ENCODE data around the gene ABT1. TPM values are rescaled to one million over a fixed set of nuclear protein-coding genes. Genes with fewer than 3 reads are reported as not detected.
A peak's percentile ranks its signal among the peaks of the same experiment; 100 is the strongest.
"Not testable (repeated sequence)": the region's sequence is repeated elsewhere in the genome, so short reads cannot be mapped to it uniquely, and the experiment has no call there.

Gene ABT1
- total RNA-seq, 1 experiment from 2014 or later: 21.6 TPM

DNA sequence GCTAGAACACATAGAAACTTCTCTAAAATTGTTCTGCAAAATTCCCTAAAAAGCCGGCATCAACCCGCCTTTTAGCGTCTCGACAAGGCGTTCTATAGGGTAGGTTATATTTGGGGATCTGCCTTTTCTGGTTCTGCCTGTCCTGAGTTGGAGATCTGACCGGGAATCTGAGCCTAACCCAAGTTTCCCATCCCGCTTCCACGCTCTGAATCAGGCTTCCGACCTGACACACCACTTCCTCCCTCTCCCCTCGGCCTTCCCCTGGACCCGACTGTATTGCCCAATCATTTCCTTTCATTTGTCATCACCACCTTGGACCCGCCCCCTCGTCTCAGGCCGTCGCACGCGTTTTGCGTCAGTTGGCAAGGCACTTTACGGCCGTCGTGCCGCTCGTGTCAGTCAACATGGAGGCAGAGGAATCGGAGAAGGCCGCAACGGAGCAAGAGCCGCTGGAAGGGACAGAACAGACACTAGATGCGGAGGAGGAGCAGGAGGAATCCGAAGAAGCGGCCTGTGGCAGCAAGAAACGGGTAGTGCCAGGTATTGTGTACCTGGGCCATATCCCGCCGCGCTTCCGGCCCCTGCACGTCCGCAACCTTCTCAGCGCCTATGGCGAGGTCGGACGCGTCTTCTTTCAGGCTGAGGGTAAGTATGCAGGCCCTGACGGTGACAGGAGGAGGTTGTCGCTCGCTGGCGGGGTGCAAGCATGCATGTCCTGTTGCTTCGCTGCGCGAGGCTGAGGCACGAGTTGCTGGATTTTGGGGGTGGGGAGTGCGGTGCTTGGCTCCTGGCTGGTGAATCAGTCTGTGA, at the start of gene ABT1 (continued):
- TF ChIP-seq, protein P1, sequence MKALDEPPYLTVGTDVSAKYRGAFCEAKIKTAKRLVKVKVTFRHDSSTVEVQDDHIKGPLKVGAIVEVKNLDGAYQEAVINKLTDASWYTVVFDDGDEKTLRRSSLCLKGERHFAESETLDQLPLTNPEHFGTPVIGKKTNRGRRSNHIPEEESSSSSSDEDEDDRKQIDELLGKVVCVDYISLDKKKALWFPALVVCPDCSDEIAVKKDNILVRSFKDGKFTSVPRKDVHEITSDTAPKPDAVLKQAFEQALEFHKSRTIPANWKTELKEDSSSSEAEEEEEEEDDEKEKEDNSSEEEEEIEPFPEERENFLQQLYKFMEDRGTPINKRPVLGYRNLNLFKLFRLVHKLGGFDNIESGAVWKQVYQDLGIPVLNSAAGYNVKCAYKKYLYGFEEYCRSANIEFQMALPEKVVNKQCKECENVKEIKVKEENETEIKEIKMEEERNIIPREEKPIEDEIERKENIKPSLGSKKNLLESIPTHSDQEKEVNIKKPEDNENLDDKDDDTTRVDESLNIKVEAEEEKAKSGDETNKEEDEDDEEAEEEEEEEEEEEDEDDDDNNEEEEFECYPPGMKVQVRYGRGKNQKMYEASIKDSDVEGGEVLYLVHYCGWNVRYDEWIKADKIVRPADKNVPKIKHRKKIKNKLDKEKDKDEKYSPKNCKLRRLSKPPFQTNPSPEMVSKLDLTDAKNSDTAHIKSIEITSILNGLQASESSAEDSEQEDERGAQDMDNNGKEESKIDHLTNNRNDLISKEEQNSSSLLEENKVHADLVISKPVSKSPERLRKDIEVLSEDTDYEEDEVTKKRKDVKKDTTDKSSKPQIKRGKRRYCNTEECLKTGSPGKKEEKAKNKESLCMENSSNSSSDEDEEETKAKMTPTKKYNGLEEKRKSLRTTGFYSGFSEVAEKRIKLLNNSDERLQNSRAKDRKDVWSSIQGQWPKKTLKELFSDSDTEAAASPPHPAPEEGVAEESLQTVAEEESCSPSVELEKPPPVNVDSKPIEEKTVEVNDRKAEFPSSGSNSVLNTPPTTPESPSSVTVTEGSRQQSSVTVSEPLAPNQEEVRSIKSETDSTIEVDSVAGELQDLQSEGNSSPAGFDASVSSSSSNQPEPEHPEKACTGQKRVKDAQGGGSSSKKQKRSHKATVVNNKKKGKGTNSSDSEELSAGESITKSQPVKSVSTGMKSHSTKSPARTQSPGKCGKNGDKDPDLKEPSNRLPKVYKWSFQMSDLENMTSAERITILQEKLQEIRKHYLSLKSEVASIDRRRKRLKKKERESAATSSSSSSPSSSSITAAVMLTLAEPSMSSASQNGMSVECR (CRISPR knock-in tag; IDR thresholded peaks at IDR 0.05; ENCODE audit: borderline replicate concordance): peak; percentile 79; the same call in 1 of the 2 replicates
- TF ChIP-seq ZNF416 (CRISPR knock-in tag; IDR thresholded peaks at IDR 0.05): no peak
- no peak for TF ChIP-seq ESRRA (CRISPR knock-in tag; IDR thresholded peaks at IDR 0.05; ENCODE audit: borderline replicate concordance)
- TF ChIP-seq, protein P2, sequence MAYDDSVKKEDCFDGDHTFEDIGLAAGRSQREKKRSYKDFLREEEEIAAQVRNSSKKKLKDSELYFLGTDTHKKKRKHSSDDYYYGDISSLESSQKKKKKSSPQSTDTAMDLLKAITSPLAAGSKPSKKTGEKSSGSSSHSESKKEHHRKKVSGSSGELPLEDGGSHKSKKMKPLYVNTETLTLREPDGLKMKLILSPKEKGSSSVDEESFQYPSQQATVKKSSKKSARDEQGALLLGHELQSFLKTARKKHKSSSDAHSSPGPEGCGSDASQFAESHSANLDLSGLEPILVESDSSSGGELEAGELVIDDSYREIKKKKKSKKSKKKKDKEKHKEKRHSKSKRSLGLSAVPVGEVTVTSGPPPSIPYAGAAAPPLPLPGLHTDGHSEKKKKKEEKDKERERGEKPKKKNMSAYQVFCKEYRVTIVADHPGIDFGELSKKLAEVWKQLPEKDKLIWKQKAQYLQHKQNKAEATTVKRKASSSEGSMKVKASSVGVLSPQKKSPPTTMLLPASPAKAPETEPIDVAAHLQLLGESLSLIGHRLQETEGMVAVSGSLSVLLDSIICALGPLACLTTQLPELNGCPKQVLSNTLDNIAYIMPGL (CRISPR knock-in tag; IDR thresholded peaks at IDR 0.05): peak; percentile 86; the same call in 1 of the 2 replicates
- TF ChIP-seq ZNF232 (CRISPR knock-in tag; IDR thresholded peaks at IDR 0.05): peak; percentile 90
- peak; percentile 100 for TF ChIP-seq ZNF121 (CRISPR knock-in tag; IDR thresholded peaks at IDR 0.05)
- TF ChIP-seq, protein P3, sequence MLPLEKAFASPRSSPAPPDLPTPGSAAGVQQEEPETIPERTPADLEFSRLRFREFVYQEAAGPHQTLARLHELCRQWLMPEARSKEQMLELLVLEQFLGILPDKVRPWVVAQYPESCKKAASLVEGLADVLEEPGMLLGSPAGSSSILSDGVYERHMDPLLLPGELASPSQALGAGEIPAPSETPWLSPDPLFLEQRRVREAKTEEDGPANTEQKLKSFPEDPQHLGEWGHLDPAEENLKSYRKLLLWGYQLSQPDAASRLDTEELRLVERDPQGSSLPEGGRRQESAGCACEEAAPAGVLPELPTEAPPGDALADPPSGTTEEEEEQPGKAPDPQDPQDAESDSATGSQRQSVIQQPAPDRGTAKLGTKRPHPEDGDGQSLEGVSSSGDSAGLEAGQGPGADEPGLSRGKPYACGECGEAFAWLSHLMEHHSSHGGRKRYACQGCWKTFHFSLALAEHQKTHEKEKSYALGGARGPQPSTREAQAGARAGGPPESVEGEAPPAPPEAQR (CRISPR knock-in tag; IDR thresholded peaks at IDR 0.05): no peak
- no peak for TF ChIP-seq CBFB (CRISPR knock-in tag; IDR thresholded peaks at IDR 0.05; ENCODE audit: low read depth)
- TF ChIP-seq NR3C1 (CRISPR knock-in tag; conservative IDR thresholded peaks at IDR 0.05; ENCODE audit: low read depth): no peak
- no peak for TF ChIP-seq ZNF219 (CRISPR knock-in tag; IDR thresholded peaks at IDR 0.05; ENCODE audit: borderline replicate concordance)
- TF ChIP-seq ZNF138 (CRISPR knock-in tag; conservative IDR thresholded peaks at IDR 0.05): no peak

DNA sequence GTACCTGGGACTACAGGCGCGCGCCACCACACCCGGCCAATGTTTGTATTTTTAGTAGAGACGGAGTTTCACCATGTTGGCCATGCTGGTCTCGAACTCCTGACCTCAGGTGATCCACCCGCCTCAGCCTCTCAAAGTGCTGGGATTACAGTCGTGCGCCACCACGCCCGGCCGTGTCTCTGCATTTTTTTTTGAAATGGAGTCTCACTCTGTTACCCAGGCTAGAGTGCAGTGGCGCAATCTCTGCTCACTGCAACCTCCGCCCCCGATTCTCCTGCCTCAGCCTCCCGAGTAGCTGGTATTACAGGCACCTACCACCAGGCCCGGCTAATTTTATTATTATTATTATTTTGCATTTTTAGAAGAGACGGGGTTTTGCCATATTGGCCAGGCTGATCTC, 49.4 kb upstream of the ABT1 start:
- Mint-ChIP-seq H3K4me1 (peaks cover 17% of the 10 kb centered on the region), H3K36me3 (peaks cover 24% of the 10 kb centered on the region)
- not testable (repeated sequence) for H3K4me3 Mint-ChIP-seq; DNase-seq (ENCODE audit: low spot score); H3K9me3 Mint-ChIP-seq; H3K27ac Mint-ChIP-seq; H3K27me3 Mint-ChIP-seq (ENCODE audit: low read depth); ATAC-seq
- ChIA-PET CTCF (interaction anchor here (2.4 kb wide), 1 partner anchor 206 kb away, joined by 6 read pairs; no protein-coding TSS in a partner anchor), POLR2A (interaction anchor here (1.1 kb wide), 1 partner anchor 9 kb away, joined by 4 read pairs; the partner anchor contains the start of gene HMGN4)

DNA sequence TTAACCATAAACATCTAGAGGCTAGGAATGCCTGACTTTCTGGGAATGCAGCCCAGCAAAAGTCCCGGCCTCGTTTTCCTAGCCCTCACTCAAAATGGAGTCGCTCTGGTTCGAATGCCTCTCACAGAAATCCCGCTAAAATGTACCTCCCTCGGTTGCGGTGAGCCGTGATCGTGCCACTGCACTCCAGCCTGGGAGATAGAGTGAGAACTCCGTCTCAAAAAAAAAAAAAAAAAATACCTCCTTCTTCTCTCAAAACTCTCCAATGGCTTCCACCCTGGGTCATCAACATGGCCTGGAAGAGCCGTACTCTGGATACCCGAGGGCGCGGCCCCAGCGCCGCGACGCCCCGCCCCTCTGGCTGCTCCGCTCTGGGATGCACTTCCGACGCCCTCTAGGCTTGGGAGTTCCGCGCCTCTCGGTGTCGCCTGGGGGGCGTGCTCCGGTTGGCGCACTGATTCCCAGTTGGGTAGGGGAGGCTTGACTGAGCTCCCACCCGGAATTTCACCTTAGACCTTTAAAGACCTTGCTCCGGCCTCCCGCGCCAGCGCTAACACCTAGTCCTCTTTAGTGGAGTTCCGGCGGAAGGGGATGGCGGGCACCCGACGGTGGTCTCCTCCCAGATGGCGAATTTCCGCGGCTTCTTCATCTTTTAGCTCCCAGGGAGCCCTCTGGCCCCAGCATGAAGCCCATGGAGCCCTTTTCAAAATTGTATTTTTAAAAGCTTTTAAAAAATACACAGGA, 46.3 kb upstream of the ABT1 start:
- no peak overlapping the region; the same call in 1 of the 2 replicates for H3K4me3 Mint-ChIP-seq
- H3K36me3 Mint-ChIP-seq: peaks cover 16% of the 10 kb centered on the region
- ATAC-seq (peak; percentile 81), DNase-seq (ENCODE audit: low spot score) (peak; percentile 90)
- POLR2A ChIA-PET: interaction anchor here (0.6 to 1.5 kb wide), 8 partner anchors 12 to 1258 kb away, joined by 3 to 11 read pairs (median 4); partner anchors contain the start of gene HMGN4
- peak overlapping the region; percentile 98 for H3K27ac Mint-ChIP-seq
- CTCF ChIA-PET: interaction anchor here (0.8 to 2.1 kb wide), 7 partner anchors 12 to 219 kb away, joined by 3 to 13 read pairs (median 7); partner anchors contain the start of gene HMGN4
- no peaks in the 10 kb centered on the region for H3K27me3 Mint-ChIP-seq (ENCODE audit: low read depth)
- H3K9me3 Mint-ChIP-seq: no peaks in the 10 kb centered on the region
- peaks cover 17% of the 10 kb centered on the region for H3K4me1 Mint-ChIP-seq
- TF ChIP-seq, protein P4, sequence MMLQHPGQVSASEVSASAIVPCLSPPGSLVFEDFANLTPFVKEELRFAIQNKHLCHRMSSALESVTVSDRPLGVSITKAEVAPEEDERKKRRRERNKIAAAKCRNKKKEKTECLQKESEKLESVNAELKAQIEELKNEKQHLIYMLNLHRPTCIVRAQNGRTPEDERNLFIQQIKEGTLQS (CRISPR knock-in tag; conservative IDR thresholded peaks at IDR 0.05): no peak
- TF ChIP-seq SMAD3 (CRISPR knock-in tag; IDR thresholded peaks at IDR 0.05; ENCODE audit: borderline replicate concordance) (no peak), ZNF317 (CRISPR knock-in tag; IDR thresholded peaks at IDR 0.05; ENCODE audit: borderline replicate concordance, low read depth) (no peak), TEAD4 (CRISPR knock-in tag; IDR thresholded peaks at IDR 0.05) (no peak), ZNF423 (CRISPR knock-in tag; IDR thresholded peaks at IDR 0.05) (peak; percentile 55; the same call in 1 of the 2 replicates), FOXP1 (CRISPR knock-in tag; IDR thresholded peaks at IDR 0.05; ENCODE audit: borderline replicate concordance) (no peak), ZNF671 (CRISPR knock-in tag; IDR thresholded peaks at IDR 0.05) (peak; percentile 61; the same call in 1 of the 2 replicates)
- TF ChIP-seq, protein P5, sequence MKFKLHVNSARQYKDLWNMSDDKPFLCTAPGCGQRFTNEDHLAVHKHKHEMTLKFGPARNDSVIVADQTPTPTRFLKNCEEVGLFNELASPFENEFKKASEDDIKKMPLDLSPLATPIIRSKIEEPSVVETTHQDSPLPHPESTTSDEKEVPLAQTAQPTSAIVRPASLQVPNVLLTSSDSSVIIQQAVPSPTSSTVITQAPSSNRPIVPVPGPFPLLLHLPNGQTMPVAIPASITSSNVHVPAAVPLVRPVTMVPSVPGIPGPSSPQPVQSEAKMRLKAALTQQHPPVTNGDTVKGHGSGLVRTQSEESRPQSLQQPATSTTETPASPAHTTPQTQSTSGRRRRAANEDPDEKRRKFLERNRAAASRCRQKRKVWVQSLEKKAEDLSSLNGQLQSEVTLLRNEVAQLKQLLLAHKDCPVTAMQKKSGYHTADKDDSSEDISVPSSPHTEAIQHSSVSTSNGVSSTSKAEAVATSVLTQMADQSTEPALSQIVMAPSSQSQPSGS (CRISPR knock-in tag; IDR thresholded peaks at IDR 0.05; ENCODE audit: borderline replicate concordance, low read depth): no peak
- TF ChIP-seq, protein P2 (CRISPR knock-in tag; IDR thresholded peaks at IDR 0.05): no peak
